Activated CD4-positive, alpha-beta T cell treated with anti-CD3 and anti-CD28 coated beads, Interleukin-2, amount 10 ng/mL, durations not matched to agents 7 days and 5 days (primary cell): ENCODE measurements around the gene GRM1. TPM values are rescaled to one million over a fixed set of nuclear protein-coding genes. Genes with fewer than 3 reads are reported as not detected.
"Not testable (repeated sequence)": the region's sequence is repeated elsewhere in the genome, so short reads cannot be mapped to it uniquely, and the experiment has no call there.

Source experiments
- CTCF ChIA-PET: fragments of 350-600 bp; sonication (Branson Sonifier 250); formaldehyde crosslinking; loops from one replicate; lab custom pipeline; 2021; ENCODE audit warnings: antibody characterized with exemption; lab: Charles Lee
- POLR2A ChIA-PET: fragments of 350-600 bp; sonication (Branson Sonifier 250); formaldehyde crosslinking; loops from one replicate; lab custom pipeline; 2021; ENCODE audit warnings: antibody characterized with exemption; lab: Charles Lee
- DNase-seq: peaks from one replicate; pipeline ENCODE4 v3.0.0-alpha.2; 2020
- H3K27ac Mint-ChIP-seq: one replicate; pipeline ENCODE4 v1.8.0; 2021; ENCODE audit warnings: mild to moderate bottlenecking, moderate library complexity, mixed read lengths
- H3K27me3 Mint-ChIP-seq: one replicate; pipeline ENCODE4 v1.8.0; 2021; ENCODE audit warnings: mixed read lengths
- H3K36me3 Mint-ChIP-seq: one replicate; pipeline ENCODE4 v1.8.0; 2021; ENCODE audit warnings: low read depth, mixed read lengths
- H3K4me1 Mint-ChIP-seq: one replicate; pipeline ENCODE4 v1.8.0; 2021; ENCODE audit warnings: mixed read lengths
- H3K4me3 Mint-ChIP-seq: one replicate; pipeline ENCODE4 v1.8.0; 2021; ENCODE audit warnings: mild to moderate bottlenecking, moderate library complexity, mixed read lengths
- H3K9me3 Mint-ChIP-seq: one replicate; pipeline ENCODE4 v1.8.0; 2021; ENCODE audit warnings: mixed read lengths
- total RNA-seq, 2 experiments: library from RNA; stranded (reverse); gene quantifications; one replicate each; pipeline ENCODE4 v1.2.3, GENCODE V29; 2021

GRM1 gene
- total RNA-seq, 2 experiments from 2014 or later, result not detected

DNA sequence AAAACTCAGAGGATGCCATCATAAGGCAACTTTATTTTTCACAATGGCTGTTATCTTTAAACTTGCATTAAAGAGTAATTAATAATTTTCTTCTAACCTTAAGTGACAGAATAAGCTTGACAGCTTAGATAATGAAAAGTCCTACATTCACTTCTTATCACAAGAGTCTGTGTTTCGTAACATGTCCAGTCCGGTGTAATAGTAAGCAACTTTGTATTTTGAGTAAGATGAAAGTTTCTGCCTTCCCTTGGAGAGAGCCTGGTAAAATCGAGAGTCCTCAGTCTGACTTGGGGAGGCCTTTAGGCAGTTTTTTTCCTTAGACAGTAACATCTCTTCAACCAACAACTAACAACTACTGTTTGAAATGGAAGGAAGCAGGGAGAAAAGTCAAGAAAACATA, 195.6 kb downstream of the GRM1 start:
- CTCF ChIA-PET, result no interaction called here
- Mint-ChIP-seq H3K27ac (no peak overlapping the region), H3K4me3 (no peak overlapping the region), H3K36me3 (no peaks in the 10 kb centered on the region), H3K9me3 (no peaks in the 10 kb centered on the region), H3K4me1 (no peaks in the 10 kb centered on the region), H3K27me3 (peaks cover 2% of the 10 kb centered on the region)
- DNase-seq, result no peak
- POLR2A ChIA-PET, result no interaction called here

DNA sequence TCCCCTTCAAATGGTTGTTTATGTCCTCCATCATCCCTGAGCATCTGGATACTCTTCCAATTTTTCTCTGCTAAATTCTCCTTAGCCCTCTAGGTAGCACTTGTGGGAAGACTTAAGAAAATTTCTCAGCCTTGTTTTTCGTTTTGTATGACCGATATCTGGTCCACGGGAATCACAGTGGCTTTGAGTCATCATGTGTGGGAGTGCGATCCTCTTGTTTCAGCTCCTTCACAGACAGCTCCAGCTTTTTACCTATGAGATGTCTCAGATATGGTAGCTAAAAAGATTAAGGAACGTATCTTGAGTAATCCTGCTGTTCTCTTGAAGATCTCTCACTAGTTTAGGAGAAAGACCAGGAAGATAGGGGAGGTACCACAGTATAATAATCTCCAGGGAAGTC, 196.1 kb downstream of the GRM1 start:
- H3K4me1 Mint-ChIP-seq, result no peaks in the 10 kb centered on the region
- POLR2A ChIA-PET, result no interaction called here
- H3K27me3 Mint-ChIP-seq, result peaks cover 2% of the 10 kb centered on the region
- no peak overlapping the region for H3K4me3 Mint-ChIP-seq
- H3K9me3 Mint-ChIP-seq, result no peaks in the 10 kb centered on the region
- DNase-seq, result no peak
- CTCF ChIA-PET, result no interaction called here
- H3K27ac Mint-ChIP-seq, result no peak overlapping the region
- H3K36me3 Mint-ChIP-seq, result no peaks in the 10 kb centered on the region

DNA sequence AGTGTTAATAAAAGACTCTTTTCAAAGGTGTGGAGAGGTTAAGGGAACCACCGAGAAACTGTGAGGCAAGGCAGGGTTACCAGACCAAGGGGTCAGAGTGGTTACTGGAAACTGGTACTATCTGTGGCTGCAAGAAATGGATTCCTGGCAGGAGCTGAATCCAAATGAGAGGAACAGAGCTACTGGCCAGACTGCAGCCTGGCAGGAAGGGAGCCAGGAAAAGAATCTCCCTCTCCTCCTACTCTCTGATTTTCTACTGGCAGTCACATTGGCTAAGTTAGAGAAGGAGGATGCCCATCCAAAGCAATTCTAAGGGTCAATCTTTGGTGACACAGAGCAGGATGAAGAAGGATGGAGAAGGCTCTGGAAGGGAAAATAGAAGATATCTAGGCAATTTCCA, 211.5 kb downstream of the GRM1 start:
- Mint-ChIP-seq H3K4me3 (no peak overlapping the region), H3K36me3 (no peaks in the 10 kb centered on the region), H3K4me1 (no peaks in the 10 kb centered on the region), H3K27me3 (peaks cover 1% of the 10 kb centered on the region), H3K27ac (no peak overlapping the region), H3K9me3 (peaks cover 2% of the 10 kb centered on the region)
- POLR2A ChIA-PET, result no interaction called here
- DNase-seq, result no peak
- CTCF ChIA-PET, result no interaction called here

DNA sequence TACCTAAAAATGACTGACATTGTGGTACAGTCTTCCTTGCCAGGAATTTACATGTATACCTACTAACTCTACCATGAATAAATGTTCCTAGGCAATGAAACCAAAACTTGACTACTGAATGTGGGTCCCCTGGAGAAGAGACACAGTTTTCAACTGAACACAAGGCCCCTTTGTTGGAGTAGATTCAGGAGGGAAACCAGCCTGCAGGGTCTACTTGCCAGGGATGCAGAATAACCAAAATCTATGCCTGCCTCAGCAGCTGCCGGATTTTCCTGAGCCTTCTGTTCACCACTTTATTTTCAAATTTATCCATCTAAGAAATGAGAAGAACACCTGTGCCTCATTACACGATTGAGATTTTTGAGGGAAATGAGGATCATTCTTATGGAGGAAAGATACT, 211.9 kb downstream of the GRM1 start:
- Mint-ChIP-seq H3K27ac (no peak overlapping the region), H3K4me1 (no peaks in the 10 kb centered on the region), H3K9me3 (peaks cover 2% of the 10 kb centered on the region), H3K36me3 (no peaks in the 10 kb centered on the region), H3K4me3 (no peak overlapping the region), H3K27me3 (peaks cover 1% of the 10 kb centered on the region)
- no peak for DNase-seq
- CTCF ChIA-PET, result no interaction called here
- POLR2A ChIA-PET, result no interaction called here

DNA sequence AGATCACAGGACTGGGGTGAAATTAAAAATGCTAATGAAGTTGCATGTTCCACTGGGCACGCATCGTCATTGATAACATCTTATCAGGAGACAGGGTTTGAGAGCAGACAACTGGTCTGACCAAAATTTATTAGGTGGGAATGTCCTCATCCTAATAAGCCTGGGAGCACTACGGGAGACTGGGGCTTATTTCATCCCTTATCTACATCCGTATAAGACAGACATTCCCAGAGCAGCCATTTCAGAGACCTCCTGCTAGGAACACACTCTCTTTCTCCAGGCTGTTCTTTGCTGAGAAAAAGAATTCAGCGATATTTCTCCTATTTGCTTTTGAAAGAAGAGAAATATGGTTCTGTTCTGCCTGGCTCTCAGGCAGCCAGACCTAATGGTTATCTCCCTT, 214.8 kb downstream of the GRM1 start:
- H3K27me3 Mint-ChIP-seq, H3K27ac Mint-ChIP-seq, H3K36me3 Mint-ChIP-seq, H3K9me3 Mint-ChIP-seq, H3K4me3 Mint-ChIP-seq, H3K4me1 Mint-ChIP-seq, POLR2A ChIA-PET, CTCF ChIA-PET, DNase-seq: not testable (repeated sequence)

DNA sequence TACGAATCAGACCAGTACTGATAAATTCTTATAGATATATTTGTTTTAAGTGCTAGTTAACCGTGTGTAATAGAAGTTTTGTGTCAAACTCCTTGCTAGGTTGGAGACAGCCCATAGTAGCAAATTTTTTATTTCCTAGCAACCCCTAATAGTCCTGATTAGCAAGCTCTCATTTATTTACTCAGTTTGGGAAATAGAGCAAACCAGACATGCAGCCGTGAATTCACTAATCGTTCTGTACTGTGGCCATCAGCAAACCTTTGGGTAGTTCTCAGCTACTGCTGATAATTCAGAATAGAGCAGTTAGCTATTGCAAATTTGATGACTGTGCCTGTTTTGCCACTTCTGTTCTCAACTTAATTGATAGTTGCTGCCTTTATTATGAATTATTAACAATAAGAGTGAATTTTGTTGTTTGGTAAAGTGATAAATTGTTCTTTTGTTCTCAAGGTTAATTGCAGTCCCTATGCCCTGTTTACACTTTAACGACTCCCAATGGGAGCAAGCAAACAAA, 215.8 kb downstream of the GRM1 start:
- ChIA-PET POLR2A (no interaction called here), CTCF (no interaction called here)
- no peaks in the 10 kb centered on the region for H3K27me3 Mint-ChIP-seq
- no peaks in the 10 kb centered on the region for H3K4me1 Mint-ChIP-seq
- H3K27ac Mint-ChIP-seq, result no peak overlapping the region
- no peaks in the 10 kb centered on the region for H3K36me3 Mint-ChIP-seq
- DNase-seq, result no peak
- no peak overlapping the region for H3K4me3 Mint-ChIP-seq
- peaks cover 2% of the 10 kb centered on the region for H3K9me3 Mint-ChIP-seq

DNA sequence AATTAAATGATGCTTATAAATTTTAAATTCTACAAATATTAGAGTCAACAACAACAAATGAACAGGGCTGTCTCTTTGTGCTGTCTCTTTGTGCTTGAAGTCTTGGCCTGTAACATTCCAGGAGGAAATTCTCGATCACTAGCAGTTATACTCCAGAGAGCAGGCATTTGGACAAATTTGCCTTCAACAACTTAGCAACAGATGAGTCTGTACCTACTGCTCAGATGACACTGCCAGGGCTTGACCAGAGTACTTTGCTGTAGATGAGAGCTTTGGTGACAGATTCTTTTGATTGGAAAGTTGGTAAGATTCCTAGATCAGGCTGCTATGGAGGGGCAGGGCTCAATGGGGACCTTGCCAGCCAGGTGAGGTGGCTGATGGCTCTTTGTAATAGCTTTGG, 217.2 kb downstream of the GRM1 start:
- Mint-ChIP-seq H3K4me1 (no peaks in the 10 kb centered on the region), H3K9me3 (peaks cover 2% of the 10 kb centered on the region), H3K27me3 (no peaks in the 10 kb centered on the region), H3K4me3 (no peak overlapping the region), H3K27ac (no peak overlapping the region), H3K36me3 (no peaks in the 10 kb centered on the region)
- ChIA-PET POLR2A (no interaction called here), CTCF (no interaction called here)
- DNase-seq, result no peak

DNA sequence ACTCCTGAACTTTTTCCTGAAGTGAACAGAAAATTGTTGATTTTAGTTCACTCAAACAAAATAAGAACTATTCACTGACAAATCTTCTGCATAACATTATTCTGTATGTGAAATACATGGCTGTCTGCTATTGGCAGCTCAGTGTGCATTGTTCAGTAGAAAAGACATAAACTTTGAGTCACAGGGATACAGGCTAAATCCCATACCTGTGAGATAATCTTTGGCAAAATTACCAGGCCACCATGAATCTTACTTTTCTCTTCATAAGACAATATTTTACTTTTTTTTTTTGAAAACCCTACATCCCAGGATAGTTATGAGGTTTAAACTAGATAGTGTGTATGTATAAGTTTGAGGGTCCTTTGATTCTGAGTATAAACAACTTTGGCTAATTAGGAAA, 224.8 kb downstream of the GRM1 start:
- H3K4me1 Mint-ChIP-seq, result no peaks in the 10 kb centered on the region
- ChIA-PET POLR2A (no interaction called here), CTCF (interaction anchor here (0.5 kb wide), 1 partner anchor 831 kb away, joined by 4 read pairs; no protein-coding TSS in a partner anchor)
- no peak for DNase-seq
- no peak overlapping the region for H3K27ac Mint-ChIP-seq
- no peaks in the 10 kb centered on the region for H3K9me3 Mint-ChIP-seq
- no peaks in the 10 kb centered on the region for H3K27me3 Mint-ChIP-seq
- H3K36me3 Mint-ChIP-seq, result no peaks in the 10 kb centered on the region
- H3K4me3 Mint-ChIP-seq, result no peak overlapping the region

DNA sequence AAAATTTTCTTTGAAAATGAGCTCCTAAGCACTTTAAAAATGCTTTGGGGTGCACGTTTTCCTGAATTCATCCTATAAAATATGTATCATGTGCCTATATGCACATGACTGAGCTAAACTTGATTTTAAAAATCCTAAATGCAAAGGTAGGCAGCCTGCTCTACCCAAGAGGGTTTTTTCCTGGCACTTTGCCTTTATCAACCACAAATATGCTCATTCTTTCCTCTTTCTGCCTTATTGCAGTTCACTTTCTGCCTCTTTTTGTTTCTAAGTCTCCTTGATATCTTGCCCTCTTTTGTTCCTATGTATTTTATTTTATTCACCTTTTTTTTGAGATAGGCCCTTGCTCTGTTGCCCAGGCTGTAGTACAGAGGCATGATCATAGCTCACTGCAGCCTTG, 229.3 kb downstream of the GRM1 start:
- ChIA-PET POLR2A (no interaction called here), CTCF (no interaction called here)
- H3K36me3 Mint-ChIP-seq, result no peaks in the 10 kb centered on the region
- no peak for DNase-seq
- no peak overlapping the region for H3K27ac Mint-ChIP-seq
- no peaks in the 10 kb centered on the region for H3K4me1 Mint-ChIP-seq
- no peaks in the 10 kb centered on the region for H3K9me3 Mint-ChIP-seq
- H3K27me3 Mint-ChIP-seq, result no peaks in the 10 kb centered on the region
- H3K4me3 Mint-ChIP-seq, result no peak overlapping the region

DNA sequence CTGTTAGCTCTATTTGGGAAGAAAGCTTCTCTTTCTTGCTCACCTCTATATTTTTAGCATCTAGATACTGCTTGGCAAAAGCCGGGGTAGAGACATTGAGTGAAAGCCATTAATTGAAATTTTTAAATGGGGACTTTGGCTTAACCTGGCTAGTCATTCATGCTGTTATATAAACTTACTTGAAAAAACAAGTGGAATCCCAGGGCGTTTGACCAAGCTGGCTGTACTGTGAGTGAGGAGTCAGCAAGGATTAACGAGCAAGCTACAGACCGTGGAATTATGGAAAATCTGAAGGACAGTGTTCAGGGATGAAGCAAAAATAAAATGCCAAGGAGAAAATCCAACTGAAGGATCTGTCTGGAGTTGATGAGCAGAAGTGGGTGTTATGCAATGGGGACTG, 232.0 kb downstream of the GRM1 start:
- no peaks in the 10 kb centered on the region for H3K27me3 Mint-ChIP-seq

DNA sequence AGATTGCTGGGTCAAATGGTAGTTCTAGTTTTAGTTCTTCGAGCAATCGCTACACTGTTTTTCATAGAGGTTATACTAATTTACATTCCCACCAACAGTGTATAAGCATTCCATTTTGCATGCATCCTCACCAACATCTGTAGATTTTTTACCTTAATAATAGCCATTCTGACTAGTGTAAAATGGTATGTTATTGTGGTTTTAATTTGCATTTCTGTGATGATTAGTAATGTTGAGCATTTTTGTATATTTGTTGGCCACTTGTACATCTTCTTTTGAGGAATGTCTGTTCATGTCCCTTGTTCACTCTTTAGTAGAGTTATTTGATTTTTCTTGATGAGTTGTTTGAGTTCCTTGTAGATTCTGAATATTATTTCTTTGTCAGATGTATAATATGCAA, 236.2 kb downstream of the GRM1 start:
- H3K4me3 Mint-ChIP-seq, result no peak overlapping the region
- H3K36me3 Mint-ChIP-seq, result no peaks in the 10 kb centered on the region
- CTCF ChIA-PET, result no interaction called here
- no peaks in the 10 kb centered on the region for H3K9me3 Mint-ChIP-seq
- H3K4me1 Mint-ChIP-seq, result no peaks in the 10 kb centered on the region
- H3K27me3 Mint-ChIP-seq, result no peaks in the 10 kb centered on the region
- DNase-seq, result no peak
- H3K27ac Mint-ChIP-seq, result no peak overlapping the region
- POLR2A ChIA-PET, result no interaction called here

More for the DNA sequence above, 232.0 kb downstream of the GRM1 start:
- H3K27ac Mint-ChIP-seq, result no peak overlapping the region
- POLR2A ChIA-PET, result no interaction called here
- H3K36me3 Mint-ChIP-seq, result no peaks in the 10 kb centered on the region
- no peaks in the 10 kb centered on the region for H3K9me3 Mint-ChIP-seq
- H3K4me3 Mint-ChIP-seq, result no peak overlapping the region
- DNase-seq, result no peak
- no peaks in the 10 kb centered on the region for H3K4me1 Mint-ChIP-seq
- CTCF ChIA-PET, result no interaction called here

DNA sequence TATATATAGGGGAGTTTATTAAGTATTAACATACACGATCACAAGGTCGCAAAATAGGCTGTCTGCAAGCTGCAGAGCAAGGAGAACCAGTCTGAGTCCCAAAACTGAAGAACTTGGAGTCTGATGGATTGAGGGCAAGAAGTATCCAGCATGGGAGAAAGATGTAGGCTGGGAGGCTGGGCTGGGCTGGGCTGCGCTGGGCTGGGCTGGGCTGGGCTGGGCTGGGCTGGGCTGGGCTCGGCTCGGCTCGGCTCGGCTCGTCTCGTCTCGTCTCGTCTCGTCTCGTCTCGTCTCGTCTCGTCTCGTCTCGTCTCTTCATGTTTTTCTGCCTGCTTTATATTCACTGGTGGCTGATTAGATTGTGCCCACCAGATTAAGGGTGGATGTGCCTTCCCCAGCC, 238.6 kb downstream of the GRM1 start:
- no peak overlapping the region for H3K4me3 Mint-ChIP-seq
- no peak for DNase-seq
- H3K27me3 Mint-ChIP-seq, result no peaks in the 10 kb centered on the region
- ChIA-PET POLR2A (no interaction called here), CTCF (no interaction called here)
- H3K36me3 Mint-ChIP-seq, result no peaks in the 10 kb centered on the region
- H3K9me3 Mint-ChIP-seq, result no peaks in the 10 kb centered on the region
- no peaks in the 10 kb centered on the region for H3K4me1 Mint-ChIP-seq
- H3K27ac Mint-ChIP-seq, result no peak overlapping the region

DNA sequence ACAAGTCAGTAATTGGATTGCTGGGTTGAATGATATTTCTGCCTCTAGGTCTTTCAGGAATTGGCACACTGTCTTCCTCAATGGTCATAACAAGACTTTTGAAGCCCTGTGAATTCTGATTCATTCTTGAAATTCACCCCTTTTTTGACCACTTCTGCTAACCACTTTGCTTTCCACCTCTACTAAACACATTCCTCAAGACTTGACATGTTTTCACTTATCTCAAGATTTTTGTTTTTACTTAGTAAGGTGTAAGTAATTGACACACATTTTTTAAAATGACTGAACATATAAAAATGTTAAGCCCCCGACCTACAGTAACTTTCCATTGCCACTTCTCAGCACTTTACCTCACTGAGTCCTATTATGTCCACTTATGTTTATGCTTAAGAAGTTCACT, 239.1 kb downstream of the GRM1 start:
- H3K9me3 Mint-ChIP-seq, result no peaks in the 10 kb centered on the region
- no peaks in the 10 kb centered on the region for H3K27me3 Mint-ChIP-seq
- POLR2A ChIA-PET, result no interaction called here
- DNase-seq, result no peak
- H3K4me3 Mint-ChIP-seq, result no peak overlapping the region
- CTCF ChIA-PET, result no interaction called here
- H3K4me1 Mint-ChIP-seq, result no peaks in the 10 kb centered on the region
- H3K27ac Mint-ChIP-seq, result no peak overlapping the region
- no peaks in the 10 kb centered on the region for H3K36me3 Mint-ChIP-seq

DNA sequence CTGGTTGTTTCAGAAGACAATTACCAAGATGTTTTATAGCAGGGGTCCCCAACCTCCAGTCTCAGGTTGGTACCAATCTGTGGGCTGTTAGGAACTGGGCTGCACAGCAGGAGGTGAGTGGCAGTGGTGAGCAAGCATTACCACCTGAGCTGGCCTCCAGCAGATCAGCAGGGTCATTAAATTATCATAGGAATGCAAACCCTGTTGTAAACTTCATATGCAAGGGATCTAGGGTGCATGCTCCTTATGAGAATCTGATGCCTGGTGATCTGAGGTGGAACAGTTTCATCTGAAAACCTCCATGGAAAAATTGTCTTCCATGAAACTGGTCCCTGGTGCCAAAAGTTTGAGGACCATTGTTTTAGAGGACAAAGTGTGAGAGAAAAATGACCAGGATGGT, 240.6 kb downstream of the GRM1 start:
- no peak for DNase-seq
- Mint-ChIP-seq H3K27ac (no peak overlapping the region), H3K36me3 (no peaks in the 10 kb centered on the region), H3K4me3 (no peak overlapping the region), H3K27me3 (no peaks in the 10 kb centered on the region), H3K9me3 (no peaks in the 10 kb centered on the region), H3K4me1 (no peaks in the 10 kb centered on the region)
- ChIA-PET POLR2A (no interaction called here), CTCF (no interaction called here)
